Prostate gland (tissue), 2 donors: ENCODE results near the gene FZD10.

ENCODE experiments used
- CTCF ChIP-seq, 4 experiments: fragments of 200-600 bp in 2 of 4; fragments of 450-650 bp in 2 of 4; sonication (generic) in 2 of 4; IDR thresholded peaks; 1 replicate in 3 of 4; 2 replicates in 1 of 4; pipeline ENCODE4 v1.5.1; 2016 to 2019; ENCODE audit warnings: antibody characterized with exemption in 4 of 4, mild to moderate bottlenecking in 2 of 4, moderate library complexity in 2 of 4
- POLR2A ChIP-seq: fragments of 450-650 bp; IDR thresholded peaks from one replicate; pipeline ENCODE4 v1.6.1; 2016; ENCODE audit warnings: antibody characterized with exemption, mild to moderate bottlenecking
- POLR2AphosphoS5 ChIP-seq: sonication (generic); formaldehyde crosslinking; IDR thresholded peaks from one replicate; pipeline ENCODE4 v1.6.1; 2017; ENCODE audit warnings: antibody characterized with exemption

GRCh38 chr12:130162745-130163460 is 639 bp downstream of the FZD10 start:
- no peak for TF ChIP-seq CTCF (IDR thresholded peaks at IDR 0.05)
- no peak for TF ChIP-seq POLR2A
- TF ChIP-seq POLR2AphosphoS5, result no peak
